T-helper 2 cell treated with Interferon-gamma antibody and Interleukin-4, amounts not matched to agents 100 ng/mL and 5 ng/mL, for 36 hours (primary cell): ENCODE results near the gene RABEP2. TPM values are rescaled to one million over a fixed set of nuclear protein-coding genes. Genes with fewer than 3 reads are reported as not detected.

Experiments used
- intact Hi-C: fragments of 100-400 bp; cut with micrococcal nuclease; formaldehyde crosslinking; loops from one replicate; pipeline ENCODE4 v1.15.1; 2023
- total RNA-seq: library from RNA; stranded (reverse); gene quantifications from 2 replicates; pipeline ENCODE4 v1.2.3, GENCODE V29; 2022

The RABEP2 gene
- total RNA-seq, 1 donor from 2014 or later = 21.5 TPM

DNA sequence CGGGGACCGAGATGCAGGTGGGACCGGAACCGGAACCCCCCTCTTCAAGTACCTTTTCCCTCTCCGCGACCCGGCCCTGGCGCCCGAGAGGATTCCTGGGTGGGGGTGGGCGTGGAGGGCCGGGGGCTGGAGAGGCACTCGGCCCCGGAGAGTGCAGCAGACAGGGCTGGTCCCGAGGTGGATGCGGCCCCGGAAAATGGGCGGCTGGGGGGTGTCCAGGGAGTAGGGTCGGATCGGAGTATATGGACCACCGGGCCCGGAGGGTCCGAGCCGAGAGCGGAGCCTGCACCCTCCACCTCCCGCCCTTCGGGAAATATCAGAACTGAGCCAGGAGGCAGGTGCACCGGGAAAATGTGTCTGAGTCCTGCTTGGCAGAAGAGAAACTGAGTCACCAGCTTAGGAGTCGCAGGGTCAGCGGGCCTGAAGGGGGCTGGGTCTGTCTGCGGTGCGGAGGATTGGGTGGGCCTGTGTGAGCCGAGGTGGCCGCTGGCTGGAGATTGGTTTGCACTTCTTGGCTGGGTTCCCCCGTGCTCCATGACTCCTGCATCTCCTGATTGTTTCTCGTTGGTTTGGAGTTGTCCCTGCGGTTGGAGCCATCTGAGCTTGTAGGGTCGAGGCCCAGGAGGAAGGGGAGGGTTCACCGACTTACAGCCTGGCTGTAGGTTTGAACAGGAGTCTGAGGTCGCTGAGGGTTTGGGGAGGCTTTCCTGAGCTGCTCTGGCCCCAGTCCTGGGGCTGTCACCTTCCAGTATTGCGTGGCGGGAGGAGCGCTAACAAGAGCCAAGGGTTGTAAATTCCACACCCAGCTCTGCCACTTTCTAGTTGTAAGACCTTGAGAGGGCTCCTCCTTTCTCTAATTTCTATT, 60.9 kb downstream of the RABEP2 start:
- intact Hi-C loops = loop anchor here (1.0 to 5.0 kb wide), 5 partner anchors 18 to 953 kb away; partner anchors contain the start of genes NFATC2IP, PAGR1, RABEP2 and TUFM

DNA sequence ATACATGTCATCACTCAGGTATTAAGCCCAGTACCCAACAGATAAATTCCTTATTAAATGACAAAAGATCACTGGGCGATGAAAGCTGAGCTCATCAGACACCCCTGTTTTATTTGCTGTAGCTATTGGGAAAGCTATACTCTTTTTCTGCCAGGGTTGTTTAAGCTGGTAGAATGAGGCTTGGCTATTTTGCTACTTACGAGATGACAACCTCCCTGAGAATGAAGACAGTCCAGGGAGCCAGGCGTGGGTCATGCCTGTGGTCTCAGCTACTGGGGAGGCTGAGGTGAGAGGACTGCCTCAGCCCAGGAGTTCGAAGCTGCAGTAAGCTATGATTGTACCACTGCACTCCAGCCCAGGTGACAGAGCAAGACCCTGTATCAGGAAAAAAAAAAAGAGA, 65.7 kb downstream of the RABEP2 start:
- intact Hi-C loops = no loop called here

GRCh38 chr16:28858421-28858820, 66.6 kb downstream of the RABEP2 start:
- intact Hi-C loops = no loop called here

Other genes with a start within 250 kb of the RABEP2 start
- 773 and 800 TPM in 2 replicates for gene EIF3C, start 213.8 kb downstream of the RABEP2 start, total RNA-seq
- 5.4 and 6.3 TPM in 2 replicates for gene NPIPB9, start 173.5 kb downstream of the RABEP2 start, total RNA-seq
- 264 and 277 TPM in 2 replicates for gene ATXN2L, start 102.2 kb downstream of the RABEP2 start, total RNA-seq
- 138 and 143 TPM in 2 replicates for gene TUFM, start 78.9 kb downstream of the RABEP2 start, total RNA-seq
- 53.8 and 55.1 TPM in 2 replicates for gene SH2B1, start 61.4 kb downstream of the RABEP2 start, total RNA-seq
- gene ATP2A1, start 46.8 kb downstream of the RABEP2 start, total RNA-seq = 1.6 and 2.2 TPM in 2 replicates
- not detected in 2 replicates for gene CD19, start 6.7 kb upstream of the RABEP2 start, total RNA-seq
- 127 TPM in 2 replicates for gene NFATC2IP, start 25.7 kb upstream of the RABEP2 start, total RNA-seq
- gene SPNS1, start 49.5 kb upstream of the RABEP2 start, total RNA-seq = 23.8 and 26.8 TPM in 2 replicates
- 373 and 384 TPM in 2 replicates for gene LAT, start 59.8 kb upstream of the RABEP2 start, total RNA-seq